GM10266 (cell line): ENCODE measurements around the gene TEAD1.

Source experiments
- DNase-seq: peaks from one replicate; pipeline ENCODE4 v3.0.0; 2012; ENCODE audit errors: extremely low spot score
- TF ChIP-seq, protein P1 (sequence below): IDR thresholded peaks from 2 replicates; pipeline ENCODE4 v1.5.1; 2012; ENCODE audit warnings: mild to moderate bottlenecking, low read depth; ENCODE audit not compliant: control insufficient read depth, insufficient read depth; ENCODE audit errors: missing control alignments

The TEAD1 gene

DNA sequence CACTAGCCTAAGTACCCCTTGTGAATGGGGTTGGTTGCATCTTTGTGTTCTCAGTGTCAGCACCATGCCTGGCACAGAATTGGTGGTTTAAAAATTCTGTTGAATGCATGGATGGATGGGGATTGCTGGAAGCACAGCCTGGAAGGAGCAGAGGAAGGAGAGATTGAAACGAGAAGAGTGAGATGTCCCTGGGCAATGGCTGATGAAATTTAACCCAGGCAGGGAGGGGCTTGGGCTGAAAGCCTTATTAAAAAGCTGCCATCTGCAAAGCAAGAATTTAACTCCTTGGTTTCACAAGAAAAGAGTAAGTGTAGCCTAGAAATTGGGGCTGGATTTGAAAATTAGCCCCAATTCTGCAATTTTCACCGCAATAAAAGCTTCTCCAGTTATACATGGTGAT, 126.7 kb downstream of the TEAD1 start:
- TF ChIP-seq, protein P1, sequence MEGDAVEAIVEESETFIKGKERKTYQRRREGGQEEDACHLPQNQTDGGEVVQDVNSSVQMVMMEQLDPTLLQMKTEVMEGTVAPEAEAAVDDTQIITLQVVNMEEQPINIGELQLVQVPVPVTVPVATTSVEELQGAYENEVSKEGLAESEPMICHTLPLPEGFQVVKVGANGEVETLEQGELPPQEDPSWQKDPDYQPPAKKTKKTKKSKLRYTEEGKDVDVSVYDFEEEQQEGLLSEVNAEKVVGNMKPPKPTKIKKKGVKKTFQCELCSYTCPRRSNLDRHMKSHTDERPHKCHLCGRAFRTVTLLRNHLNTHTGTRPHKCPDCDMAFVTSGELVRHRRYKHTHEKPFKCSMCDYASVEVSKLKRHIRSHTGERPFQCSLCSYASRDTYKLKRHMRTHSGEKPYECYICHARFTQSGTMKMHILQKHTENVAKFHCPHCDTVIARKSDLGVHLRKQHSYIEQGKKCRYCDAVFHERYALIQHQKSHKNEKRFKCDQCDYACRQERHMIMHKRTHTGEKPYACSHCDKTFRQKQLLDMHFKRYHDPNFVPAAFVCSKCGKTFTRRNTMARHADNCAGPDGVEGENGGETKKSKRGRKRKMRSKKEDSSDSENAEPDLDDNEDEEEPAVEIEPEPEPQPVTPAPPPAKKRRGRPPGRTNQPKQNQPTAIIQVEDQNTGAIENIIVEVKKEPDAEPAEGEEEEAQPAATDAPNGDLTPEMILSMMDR, result no peak
- no peak for DNase-seq

DNA sequence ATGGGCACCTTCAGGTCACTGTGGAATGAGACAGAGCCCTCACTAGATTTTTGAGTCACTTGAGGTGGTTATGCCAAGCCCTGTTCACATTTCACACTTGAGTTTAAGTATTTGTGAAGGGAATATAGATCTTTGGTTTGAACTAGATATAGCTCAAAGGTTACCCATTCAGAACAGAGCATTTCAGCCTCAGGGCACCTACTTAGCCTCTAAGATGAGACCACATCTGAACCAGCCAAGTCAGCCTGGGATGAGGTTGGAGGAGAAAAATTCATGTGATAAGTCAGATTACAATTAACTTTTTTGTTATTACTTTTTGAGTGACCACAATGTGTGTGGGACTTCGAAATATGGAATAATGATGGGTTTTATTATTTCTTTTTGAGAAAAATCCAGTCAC, 127.8 kb downstream of the TEAD1 start:
- DNase-seq, result no peak
- TF ChIP-seq, protein P1, result no peak

DNA sequence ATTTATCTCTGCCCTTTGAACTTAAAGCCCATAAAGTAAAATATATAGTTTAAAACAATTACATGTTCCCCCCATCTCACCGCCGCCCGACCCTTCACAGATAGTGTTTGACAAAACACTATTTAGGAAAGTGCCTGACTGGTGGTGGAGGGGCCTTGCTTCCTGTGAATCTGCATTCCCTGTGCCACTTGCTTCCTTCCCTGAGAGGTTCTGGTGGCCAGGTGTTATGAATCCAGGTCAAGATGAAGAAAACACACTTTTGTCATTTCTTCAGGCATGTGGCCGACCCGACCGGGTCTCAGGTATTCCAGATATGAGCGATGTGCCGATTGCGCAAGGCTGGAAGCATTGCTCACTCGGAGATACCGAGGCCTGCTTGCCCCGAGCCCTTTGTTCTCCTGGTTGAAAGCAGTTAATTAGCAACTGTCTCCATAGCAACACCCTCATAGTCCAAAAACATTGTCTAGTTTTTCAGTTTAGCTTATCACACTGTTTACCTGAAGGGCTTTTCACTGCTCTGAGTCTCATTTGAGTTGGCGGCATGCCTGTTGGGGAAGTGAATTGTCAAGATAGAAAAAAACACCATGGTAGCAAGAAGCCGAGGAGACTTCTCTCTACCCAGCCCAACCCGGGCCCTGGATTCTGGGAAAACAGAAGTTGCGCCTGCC, 128.3 kb downstream of the TEAD1 start:
- DNase-seq, result no peak
- TF ChIP-seq, protein P1, result no peak

DNA sequence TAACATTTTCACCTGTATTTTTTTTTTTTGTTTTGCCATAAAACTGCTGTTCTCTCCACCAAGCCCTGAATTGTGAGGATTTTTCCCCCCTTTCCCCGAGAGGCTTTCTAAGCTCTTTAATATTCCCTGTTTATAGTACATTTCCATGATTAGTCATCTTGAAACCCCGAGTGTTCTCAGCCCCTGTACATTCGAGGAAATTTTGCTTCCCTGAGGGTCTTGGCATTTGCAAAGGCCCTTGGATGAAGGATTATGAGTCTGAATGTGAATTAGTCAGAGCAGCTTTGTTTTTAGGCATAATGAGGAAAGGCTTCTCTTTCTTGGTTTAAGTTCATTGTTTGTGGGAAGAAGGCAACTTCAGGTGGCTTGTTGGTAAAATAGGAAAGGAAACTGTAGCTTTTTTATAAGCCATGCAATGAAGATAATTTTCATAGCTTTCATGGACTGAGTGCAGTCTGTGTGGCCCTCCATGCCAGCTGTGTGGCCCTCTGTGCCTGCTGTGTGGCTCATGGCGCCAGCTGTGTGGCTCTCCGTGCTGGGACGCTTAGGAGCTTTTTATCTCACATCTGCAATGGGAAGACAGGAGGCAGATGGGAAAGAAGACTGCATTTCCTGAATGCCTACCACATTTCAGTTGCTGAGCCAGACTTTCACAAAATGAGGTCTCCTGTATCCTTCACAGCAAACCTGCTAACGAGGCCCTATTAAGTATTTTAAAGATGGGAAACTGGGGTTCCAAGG, 129.0 kb downstream of the TEAD1 start:
- DNase-seq, result no peak
- TF ChIP-seq, protein P1, result no peak

DNA sequence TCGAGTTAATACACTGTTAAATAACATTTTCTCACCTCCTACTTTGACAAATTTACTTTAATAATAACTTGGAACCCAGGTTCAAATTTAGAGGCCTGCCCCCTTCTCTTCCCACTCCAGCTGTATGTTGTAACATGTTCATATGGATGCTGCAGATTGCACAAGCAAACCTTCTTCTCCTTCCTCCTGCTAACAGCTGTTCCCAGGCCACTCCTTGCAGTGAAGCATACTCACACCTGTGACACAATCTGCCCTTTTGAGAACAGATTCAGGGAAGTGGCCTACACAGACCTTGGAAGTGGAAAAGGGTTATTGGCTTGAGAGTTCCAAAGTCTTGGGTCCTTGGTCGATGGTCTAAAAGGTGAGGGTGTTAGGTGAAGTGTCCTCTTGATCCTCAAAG, 131.9 kb downstream of the TEAD1 start:
- DNase-seq, result no peak
- TF ChIP-seq, protein P1, result no peak

DNA sequence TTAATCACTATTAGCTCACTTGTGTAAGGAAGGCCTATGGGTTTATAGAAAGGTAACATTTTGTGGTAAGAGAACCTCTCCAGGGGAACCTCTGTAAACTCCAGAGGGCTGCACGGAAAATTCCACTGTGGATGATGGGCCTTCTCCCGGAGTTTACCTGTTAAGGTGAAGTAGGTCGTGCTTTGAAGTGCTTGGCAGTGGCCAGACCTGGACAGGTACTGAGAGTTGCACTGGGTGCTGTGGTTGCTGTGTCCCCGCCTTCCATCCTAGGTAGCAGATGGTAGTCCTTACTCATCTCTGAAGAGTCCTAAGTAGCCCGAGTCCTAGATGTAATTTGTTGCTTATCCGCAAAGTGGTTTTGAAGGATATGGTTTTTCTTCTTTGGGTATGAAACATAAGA, 133.4 kb downstream of the TEAD1 start:
- DNase-seq, result no peak
- TF ChIP-seq, protein P1, result no peak

DNA sequence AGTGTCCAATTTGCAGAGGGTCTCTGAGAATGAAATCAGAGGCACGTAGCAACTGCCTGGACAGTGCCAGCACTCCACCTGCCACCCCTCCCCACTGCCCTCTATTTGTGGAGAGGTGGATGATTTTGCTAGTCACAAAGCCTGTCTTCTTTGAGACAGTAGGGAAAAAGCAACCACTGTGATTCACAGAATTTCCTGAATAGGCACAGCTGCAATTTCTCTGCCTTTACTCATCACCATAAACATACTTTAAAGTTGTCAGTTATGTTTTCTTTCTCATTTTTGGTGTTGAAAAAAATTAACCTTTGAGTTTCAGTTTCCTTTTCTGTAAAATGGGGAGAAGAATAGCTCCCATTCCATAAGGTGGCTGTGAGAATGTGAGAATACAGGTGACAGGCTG, 134.3 kb downstream of the TEAD1 start:
- no peak for DNase-seq
- TF ChIP-seq, protein P1, result no peak
